Neutrophil (primary cell): ENCODE measurements around the gene LRRFIP1.

ENCODE experiments used
- H3K27ac ChIP-seq: fragments of 200-600 bp; sonication (generic); 2 replicates; pipeline ENCODE4 v1.5.1; 2016; ENCODE audit warnings: mild to moderate bottlenecking, moderate library complexity
- H3K27me3 ChIP-seq: fragments of 200-600 bp; sonication (generic); 2 replicates; pipeline ENCODE4 v1.6.0; 2016; ENCODE audit warnings: mild to moderate bottlenecking
- H3K36me3 ChIP-seq: fragments of 200-600 bp; sonication (generic); 2 replicates; pipeline ENCODE4 v1.5.1; 2017
- H3K4me1 ChIP-seq, 2 experiments: fragments of 200-600 bp in 1 of 2; sonication (generic) in 1 of 2; 1 replicate in 1 of 2; 2 replicates in 1 of 2; pipeline versions ENCODE4 v1.5.1 to v1.6.1; 2013 to 2016; ENCODE audit warnings: low read depth in 1 of 2, low read length in 1 of 2, mild to moderate bottlenecking in 1 of 2, moderate library complexity in 1 of 2; ENCODE audit not compliant: control insufficient read depth in 1 of 2, insufficient read depth in 1 of 2
- H3K4me3 ChIP-seq, 2 experiments: fragments of 200-600 bp in 1 of 2; sonication (generic) in 1 of 2; 1 replicate in 1 of 2; 2 replicates in 1 of 2; pipeline ENCODE4 v1.5.1; 2013 to 2016; ENCODE audit warnings: low read depth in 1 of 2, low read length in 1 of 2, mild to moderate bottlenecking in 1 of 2, moderate library complexity in 1 of 2
- H3K9me3 ChIP-seq: fragments of 200-600 bp; sonication (generic); 2 replicates; pipeline ENCODE4 v1.5.1; 2016
- TF ChIP-seq, protein P1 (sequence below): fragments of 200-600 bp; sonication (generic); IDR thresholded peaks from 2 replicates; pipeline ENCODE4 v1.5.1; 2016; ENCODE audit warnings: antibody characterized with exemption

LRRFIP1 gene

GRCh38 chr2:237631801-237632585 lies 4.6 kb downstream of the LRRFIP1 start:
- Histone ChIP-seq H3K27ac (no peak overlapping the region), H3K9me3 (no peaks in the 10 kb centered on the region), H3K36me3 (no peaks in the 10 kb centered on the region), H3K4me3 (no peak overlapping the region), H3K27me3 (peaks cover 79% of the 10 kb centered on the region), H3K4me1 (peaks cover 4 to 12% of the 10 kb centered on the region in 2 experiments)
- TF ChIP-seq, protein P1, sequence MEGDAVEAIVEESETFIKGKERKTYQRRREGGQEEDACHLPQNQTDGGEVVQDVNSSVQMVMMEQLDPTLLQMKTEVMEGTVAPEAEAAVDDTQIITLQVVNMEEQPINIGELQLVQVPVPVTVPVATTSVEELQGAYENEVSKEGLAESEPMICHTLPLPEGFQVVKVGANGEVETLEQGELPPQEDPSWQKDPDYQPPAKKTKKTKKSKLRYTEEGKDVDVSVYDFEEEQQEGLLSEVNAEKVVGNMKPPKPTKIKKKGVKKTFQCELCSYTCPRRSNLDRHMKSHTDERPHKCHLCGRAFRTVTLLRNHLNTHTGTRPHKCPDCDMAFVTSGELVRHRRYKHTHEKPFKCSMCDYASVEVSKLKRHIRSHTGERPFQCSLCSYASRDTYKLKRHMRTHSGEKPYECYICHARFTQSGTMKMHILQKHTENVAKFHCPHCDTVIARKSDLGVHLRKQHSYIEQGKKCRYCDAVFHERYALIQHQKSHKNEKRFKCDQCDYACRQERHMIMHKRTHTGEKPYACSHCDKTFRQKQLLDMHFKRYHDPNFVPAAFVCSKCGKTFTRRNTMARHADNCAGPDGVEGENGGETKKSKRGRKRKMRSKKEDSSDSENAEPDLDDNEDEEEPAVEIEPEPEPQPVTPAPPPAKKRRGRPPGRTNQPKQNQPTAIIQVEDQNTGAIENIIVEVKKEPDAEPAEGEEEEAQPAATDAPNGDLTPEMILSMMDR = no peak

GRCh38 chr2:237633061-237633561 lies 5.7 kb downstream of the LRRFIP1 start:
- H3K36me3 ChIP-seq = no peaks in the 10 kb centered on the region
- no peaks in the 10 kb centered on the region for H3K9me3 ChIP-seq
- H3K27me3 ChIP-seq = peaks cover 79% of the 10 kb centered on the region
- no peak overlapping the region for H3K27ac ChIP-seq
- peaks cover 1 to 6% of the 10 kb centered on the region in 2 experiments for H3K4me1 ChIP-seq
- TF ChIP-seq, protein P1 = no peak
- H3K4me3 ChIP-seq = no peak overlapping the region

- H3K4me1 ChIP-seq = peaks cover 0 to 4% of the 10 kb centered on the region in 2 experiments
- no peaks in the 10 kb centered on the region for H3K9me3 ChIP-seq
- peaks cover 68% of the 10 kb centered on the region for H3K27me3 ChIP-seq
- H3K4me3 ChIP-seq = no peak overlapping the region
- no peaks in the 10 kb centered on the region for H3K36me3 ChIP-seq
- no peak overlapping the region for H3K27ac ChIP-seq
- TF ChIP-seq, protein P1 = no peak
Measured at GRCh38 chr2:237636578-237636977, 9.2 kb downstream of the LRRFIP1 start.

DNA sequence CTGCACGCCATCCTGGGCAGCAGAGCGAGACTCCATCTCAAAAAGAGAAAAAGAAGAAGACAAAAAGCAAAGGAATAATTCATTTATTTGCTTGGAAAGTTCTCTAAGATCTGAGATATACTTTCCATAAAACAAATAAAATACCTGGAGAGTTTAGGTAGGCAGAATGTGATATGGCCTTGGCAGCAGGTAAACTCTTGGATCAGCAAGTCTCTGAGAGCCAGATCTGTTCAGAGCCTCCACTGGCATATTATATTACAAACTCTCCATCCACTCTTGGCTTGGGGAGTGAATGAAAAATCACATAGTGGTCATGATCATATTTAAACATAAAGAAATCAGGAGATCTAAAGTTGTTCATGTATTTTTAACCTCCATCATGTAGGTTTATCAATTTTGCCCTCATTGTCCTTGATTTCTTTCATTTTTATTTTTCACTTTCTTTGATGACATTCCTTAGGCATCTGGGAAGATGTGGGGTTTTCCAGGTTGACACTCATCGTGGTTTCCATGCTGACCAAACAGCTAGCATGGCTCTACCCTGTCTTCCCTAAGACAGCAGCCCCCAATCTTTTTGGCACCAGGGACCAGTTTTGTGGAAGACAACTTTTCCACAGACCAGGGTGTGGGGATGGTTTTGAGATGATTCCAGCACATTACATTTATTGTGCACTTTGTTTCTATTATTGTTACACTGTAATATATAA lies 10.2 kb downstream of the LRRFIP1 start:
- H3K9me3 ChIP-seq = no peaks in the 10 kb centered on the region
- H3K36me3 ChIP-seq = no peaks in the 10 kb centered on the region
- no peak overlapping the region for H3K4me3 ChIP-seq
- H3K27ac ChIP-seq = no peak overlapping the region
- peaks cover 0 to 4% of the 10 kb centered on the region in 2 experiments for H3K4me1 ChIP-seq
- H3K27me3 ChIP-seq = peaks cover 58% of the 10 kb centered on the region
- TF ChIP-seq, protein P1 = no peak

DNA sequence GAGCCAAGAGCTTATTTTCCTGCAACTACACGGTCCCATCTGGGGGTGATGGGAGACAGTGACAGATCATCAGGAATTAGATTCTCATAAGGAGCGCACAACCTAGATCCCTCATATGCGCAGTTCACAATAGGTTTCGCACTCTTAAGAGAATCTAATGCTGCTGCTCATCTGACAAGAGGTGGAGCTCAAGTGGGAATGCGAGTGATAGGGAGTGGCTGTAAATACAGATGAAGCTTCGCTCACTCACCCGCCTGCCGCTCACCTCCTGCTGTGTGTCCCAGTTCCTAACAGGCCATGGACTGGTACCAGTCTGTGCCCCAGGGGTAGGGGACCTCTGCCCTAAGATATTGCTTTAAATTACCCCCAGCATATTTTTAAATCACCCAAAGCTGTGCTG lies 10.8 kb downstream of the LRRFIP1 start:
- Histone ChIP-seq H3K4me1 (peaks cover 0 to 4% of the 10 kb centered on the region in 2 experiments), H3K27me3 (peaks cover 55% of the 10 kb centered on the region), H3K27ac (no peak overlapping the region), H3K4me3 (no peak overlapping the region), H3K9me3 (no peaks in the 10 kb centered on the region), H3K36me3 (no peaks in the 10 kb centered on the region)
- TF ChIP-seq, protein P1 = no peak
